Measurements from ENCODE around the gene RHAG. TPM values are rescaled to one million over a fixed set of nuclear protein-coding genes. Genes with fewer than 3 reads are reported as not detected.
A peak's percentile ranks its signal among the peaks of the same experiment; 100 is the strongest.

RHAG gene
- total RNA-seq, 1 experiment from 2014 or later = 0.57 TPM

DNA sequence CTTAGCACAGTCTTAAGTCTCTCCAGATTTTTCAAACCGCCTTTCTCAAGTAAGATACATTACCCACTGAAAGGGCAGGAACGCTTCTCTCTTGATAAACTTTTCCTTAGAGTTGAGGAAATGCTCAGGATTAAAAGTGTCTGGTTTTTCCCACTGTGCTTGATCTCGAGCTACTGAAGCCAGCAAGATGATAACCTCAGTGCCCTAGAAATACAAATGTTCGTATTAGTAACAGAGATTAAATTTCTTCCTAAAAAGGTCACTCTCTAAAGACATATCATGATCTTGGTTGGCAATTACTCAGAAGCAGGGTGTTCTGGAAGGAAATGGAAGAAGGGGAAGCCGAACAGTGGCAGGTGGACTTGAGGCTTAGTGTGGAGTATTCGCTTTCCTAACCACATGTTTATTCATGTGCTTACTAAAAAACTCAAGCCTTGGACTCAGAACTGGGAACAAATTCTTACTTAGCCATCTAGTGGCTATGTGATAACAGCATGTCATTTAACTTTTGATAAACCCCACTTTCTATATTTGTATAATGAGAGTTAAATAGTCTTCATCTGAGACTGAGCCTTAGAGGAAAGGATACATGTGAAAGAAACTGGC lies 66.1 kb downstream of the RHAG start:
- Histone ChIP-seq H3K4me1 (ENCODE audit: control insufficient read depth in 1 of 2, insufficient read depth in 2 of 2, low read length in 2 of 2) (peaks cover 12 to 20% of the 10 kb centered on the region in 2 experiments), H3K27me3 (ENCODE audit: insufficient read depth, low read length) (no peaks in the 10 kb centered on the region), H3K36me3 (ENCODE audit: control insufficient read depth in 1 of 2, insufficient read depth in 2 of 2, low read length in 2 of 2) (no peaks in the 10 kb centered on the region), H3K79me2 (ENCODE audit: insufficient read depth, low read length) (no peaks in the 10 kb centered on the region), H4K20me1 (ENCODE audit: insufficient read depth) (no peaks in the 10 kb centered on the region), H3K27ac (ENCODE audit: low read depth, low read length) (no peak overlapping the region), H3K9me2 (ENCODE audit: insufficient read depth) (no peaks in the 10 kb centered on the region), H3K9me3 (ENCODE audit: control insufficient read depth in 1 of 2, insufficient read depth in 1 of 2, low read depth in 1 of 2, low read length in 2 of 2) (no peaks in the 10 kb centered on the region), H2AFZ (ENCODE audit: low read depth, low read length, poor library complexity, severe bottlenecking) (peak overlapping the region; percentile 14), H3K9ac (ENCODE audit: low read length) (no peak overlapping the region), H3K4me3 (replicated peaks in 1 of 2; ENCODE audit: low read depth in 1 of 2, low read length in 2 of 2) (no peak overlapping the region), H3K4me2 (ENCODE audit: low read length) (no peak overlapping the region)
- RAD21 ChIA-PET (ENCODE audit: low non-redundant PET in 1 of 2, low total read pairs in 2 of 2, uncharacterized antibody in 2 of 2, unreplicated experiment in 2 of 2) = no interaction called here
- BruUV-seq (replicated peaks) = no TSS peak
- intact Hi-C loops (cut with micrococcal nuclease) = no loop called here
- POLR2A ChIA-PET = no interaction called here
- CTCF ChIA-PET = interaction anchor here (0.9 to 1.8 kb wide), 2 partner anchors 22 to 39 kb away, joined by 3 to 7 read pairs; no protein-coding TSS in a partner anchor
- TF ChIP-seq, protein P1, sequence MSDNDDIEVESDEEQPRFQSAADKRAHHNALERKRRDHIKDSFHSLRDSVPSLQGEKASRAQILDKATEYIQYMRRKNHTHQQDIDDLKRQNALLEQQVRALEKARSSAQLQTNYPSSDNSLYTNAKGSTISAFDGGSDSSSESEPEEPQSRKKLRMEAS (IDR thresholded peaks at IDR 0.05) = 0 out of 2 replicates have a peak, but pooled peaks have one; percentile 20
- no peak for TF ChIP-seq TCF7L2 (IDR thresholded peaks at IDR 0.05; ENCODE audit: borderline replicate concordance, extremely low read depth, insufficient read depth, insufficient read length)
- TF ChIP-seq JUND (IDR thresholded peaks at IDR 0.05) = no peak
- TF ChIP-seq, protein P2, sequence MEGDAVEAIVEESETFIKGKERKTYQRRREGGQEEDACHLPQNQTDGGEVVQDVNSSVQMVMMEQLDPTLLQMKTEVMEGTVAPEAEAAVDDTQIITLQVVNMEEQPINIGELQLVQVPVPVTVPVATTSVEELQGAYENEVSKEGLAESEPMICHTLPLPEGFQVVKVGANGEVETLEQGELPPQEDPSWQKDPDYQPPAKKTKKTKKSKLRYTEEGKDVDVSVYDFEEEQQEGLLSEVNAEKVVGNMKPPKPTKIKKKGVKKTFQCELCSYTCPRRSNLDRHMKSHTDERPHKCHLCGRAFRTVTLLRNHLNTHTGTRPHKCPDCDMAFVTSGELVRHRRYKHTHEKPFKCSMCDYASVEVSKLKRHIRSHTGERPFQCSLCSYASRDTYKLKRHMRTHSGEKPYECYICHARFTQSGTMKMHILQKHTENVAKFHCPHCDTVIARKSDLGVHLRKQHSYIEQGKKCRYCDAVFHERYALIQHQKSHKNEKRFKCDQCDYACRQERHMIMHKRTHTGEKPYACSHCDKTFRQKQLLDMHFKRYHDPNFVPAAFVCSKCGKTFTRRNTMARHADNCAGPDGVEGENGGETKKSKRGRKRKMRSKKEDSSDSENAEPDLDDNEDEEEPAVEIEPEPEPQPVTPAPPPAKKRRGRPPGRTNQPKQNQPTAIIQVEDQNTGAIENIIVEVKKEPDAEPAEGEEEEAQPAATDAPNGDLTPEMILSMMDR (IDR thresholded peaks at IDR 0.05 in 2 of 3, conservative IDR thresholded peaks at IDR 0.05 in 1 of 3; ENCODE audit: borderline replicate concordance in 1 of 3, insufficient read depth in 1 of 3, low read depth in 2 of 3, low read length in 2 of 3) = peak; percentile 25 to 58 (median 42); a peak in 4 of 6 replicates
- peak; percentile 40 for TF ChIP-seq RAD21 (IDR thresholded peaks at IDR 0.05; ENCODE audit: low read depth)
- TF ChIP-seq EZH2 (IDR thresholded peaks at IDR 0.05) = no peak
- DNase-seq (ENCODE audit: low read depth, low spot score) = no peak
- peak; percentile 73 for ATAC-seq
